ENCODE results near the gene DDR1. TPM values are rescaled to one million over a fixed set of nuclear protein-coding genes. Genes with fewer than 3 reads are reported as not detected.
"Not testable (repeated sequence)": the region's sequence is repeated elsewhere in the genome, so short reads cannot be mapped to it uniquely, and the experiment has no call there.

The DDR1 gene
- polyA plus RNA-seq, 3 donors = 24.2 to 83.5 (median 57.4) TPM

GRCh38 chr6:30849903-30850651 lies 34.2 kb upstream of the DDR1 start:
- H3K27ac ChIP-seq (ENCODE audit: low read depth, low read length) = no peak overlapping the region
- WGBS, 3 donors = 69 to 72% (median 71%) methylated on average over 6 of the region's 6 CpGs

GRCh38 chr6:30852459-30852858 lies 31.9 kb upstream of the DDR1 start:
- not testable (repeated sequence) for H3K27ac ChIP-seq (ENCODE audit: low read depth, low read length)
- 68 to 98% (median 94%) methylated on average over 2 of the region's 2 CpGs for WGBS, 3 donors

- WGBS, 3 donors = 93 to 95% (median 94%) methylated on average over 5 of the region's 5 CpGs
- H3K27ac ChIP-seq (ENCODE audit: low read depth, low read length) = no peak overlapping the region
These were observed 29.9 kb upstream of the DDR1 start for GRCh38 chr6:30854285-30855040.

GRCh38 chr6:30855429-30856075 lies 28.8 kb upstream of the DDR1 start:
- no peak overlapping the region for H3K27ac ChIP-seq (ENCODE audit: low read depth, low read length)
- 66 to 87% (median 82%) methylated on average over 6 of the region's 6 CpGs for WGBS, 3 donors

GRCh38 chr6:30857112-30857511 lies 27.2 kb upstream of the DDR1 start:
- 69 to 72% (median 72%) methylated on average over 5 of the region's 5 CpGs for WGBS, 3 donors
- H3K27ac ChIP-seq (ENCODE audit: low read depth, low read length) = no peak overlapping the region

GRCh38 chr6:30857549-30857948 lies 26.8 kb upstream of the DDR1 start:
- H3K27ac ChIP-seq (ENCODE audit: low read depth, low read length) = no peak overlapping the region
- WGBS, 3 donors = 48 to 52% (median 51%) methylated on average over 5 of the region's 5 CpGs

- not testable (repeated sequence) for H3K27ac ChIP-seq (ENCODE audit: low read depth, low read length)
- 98 to 100% (median 100%) methylated on average over 4 of the region's 4 CpGs for WGBS, 3 donors
These were observed 24.6 kb upstream of the DDR1 start for GRCh38 chr6:30859726-30860125.

- no peak overlapping the region for H3K27ac ChIP-seq (ENCODE audit: low read depth, low read length)
These were observed 22.9 kb upstream of the DDR1 start for GRCh38 chr6:30861257-30862048.

GRCh38 chr6:30862156-30862875 lies 22.0 kb upstream of the DDR1 start:
- H3K27ac ChIP-seq (ENCODE audit: low read depth, low read length) = no peak overlapping the region
- WGBS, 3 donors = 60 to 74% (median 68%) methylated on average over 10 of the region's 10 CpGs

More at GRCh38 chr6:30861257-30862048, 22.9 kb upstream of the DDR1 start:
- 64 to 79% (median 78%) methylated on average over 3 of the region's 3 CpGs for WGBS, 3 donors

GRCh38 chr6:30864325-30864724 lies 20.0 kb upstream of the DDR1 start:
- WGBS, 3 donors = 78 to 85% (median 82%) methylated on average over 4 of the region's 4 CpGs
- no peak overlapping the region for H3K27ac ChIP-seq (ENCODE audit: low read depth, low read length)

GRCh38 chr6:30869241-30869749 lies 15.0 kb upstream of the DDR1 start:
- H3K27ac ChIP-seq (ENCODE audit: low read depth, low read length) = not testable (repeated sequence)
- 86 to 89% (median 86%) methylated on average over 12 of the region's 12 CpGs for WGBS, 3 donors

- no peak overlapping the region for H3K27ac ChIP-seq (ENCODE audit: low read depth, low read length)
These were observed 13.8 kb upstream of the DDR1 start for GRCh38 chr6:30870546-30870945.

GRCh38 chr6:30871592-30872183 lies 12.6 kb upstream of the DDR1 start:
- 83 to 85% (median 84%) methylated on average over 4 of the region's 4 CpGs for WGBS, 3 donors
- no peak overlapping the region for H3K27ac ChIP-seq (ENCODE audit: low read depth, low read length)

GRCh38 chr6:30873137-30873640 lies 11.1 kb upstream of the DDR1 start:
- WGBS, 3 donors = 91 to 97% (median 96%) methylated on average over 2 of the region's 2 CpGs
- no peak overlapping the region for H3K27ac ChIP-seq (ENCODE audit: low read depth, low read length)

GRCh38 chr6:30873795-30874194 lies 10.5 kb upstream of the DDR1 start:
- WGBS, 3 donors = 98 to 100% (median 98%) methylated on average over 3 of the region's 3 CpGs
- H3K27ac ChIP-seq (ENCODE audit: low read depth, low read length) = not testable (repeated sequence)

- WGBS, 3 donors = 82 to 93% (median 90%) methylated on average over 18 of the region's 18 CpGs
- H3K27ac ChIP-seq (ENCODE audit: low read depth, low read length) = no peak overlapping the region
These were observed 8.9 kb upstream of the DDR1 start for GRCh38 chr6:30875244-30876038.
